ENCODE data around the gene HIPK1.
A peak's percentile ranks its signal among the peaks of the same experiment; 100 is the strongest.

Gene HIPK1

GRCh38 chr1:113928941-113929749, at the start of gene HIPK1:
TSS of gene HIPK1 (plus strand) at chr1:113929324.
- peak; percentile 98 for DNase-seq

GRCh38 chr1:113879739-113880038, 49.4 kb upstream of the HIPK1 start:
- DNase-seq: no peak

- no peak for DNase-seq
Observed at GRCh38 chr1:113881661-113882060, 47.5 kb upstream of the HIPK1 start.

GRCh38 chr1:113886417-113887401, 42.4 kb upstream of the HIPK1 start:
- DNase-seq: no peak

GRCh38 chr1:113887402-113888175, 41.5 kb upstream of the HIPK1 start, which contains the start of gene BCL2L15:
TSS of gene BCL2L15 (minus strand) at chr1:113887581. CDS start at chr1:113887375, 206 bp downstream.
- no peak for DNase-seq

GRCh38 chr1:113890816-113891215, 38.3 kb upstream of the HIPK1 start:
- no peak for DNase-seq

GRCh38 chr1:113891631-113892220, 37.4 kb upstream of the HIPK1 start:
- no peak for DNase-seq

GRCh38 chr1:113893267-113893666, 35.9 kb upstream of the HIPK1 start:
- DNase-seq: no peak

- DNase-seq: no peak
Observed at GRCh38 chr1:113895098-113895497, 34.0 kb upstream of the HIPK1 start.

GRCh38 chr1:113895961-113896360, 33.2 kb upstream of the HIPK1 start:
- no peak for DNase-seq

GRCh38 chr1:113898241-113898814, 30.8 kb upstream of the HIPK1 start:
- no peak for DNase-seq

GRCh38 chr1:113899111-113899510, 30.0 kb upstream of the HIPK1 start:
- DNase-seq: peak; percentile 8

GRCh38 chr1:113901191-113901590, 27.9 kb upstream of the HIPK1 start:
- no peak for DNase-seq

GRCh38 chr1:113903501-113904292, 25.4 kb upstream of the HIPK1 start:
- peak; percentile 36 for DNase-seq

- no peak for DNase-seq
Observed at GRCh38 chr1:113904293-113904673, 24.8 kb upstream of the HIPK1 start.

GRCh38 chr1:113904674-113905434, 24.3 kb upstream of the HIPK1 start, which contains the start of the genes AP4B1 and DCLRE1B:
TSS of gene AP4B1 (minus strand) at chr1:113904799. CDS start at chr1:113904717, 82 bp downstream.
TSS of gene DCLRE1B (plus strand) at chr1:113905326. CDS start at chr1:113905587, 261 bp downstream.
- DNase-seq: peak; percentile 100

GRCh38 chr1:113905435-113905861, 23.7 kb upstream of the HIPK1 start:
- no peak for DNase-seq

- peak; percentile 29 for DNase-seq
Observed at GRCh38 chr1:113912594-113913311, 16.4 kb upstream of the HIPK1 start.

- no peak for DNase-seq
Observed at GRCh38 chr1:113913312-113913668, 15.8 kb upstream of the HIPK1 start.
